A549 (cell line): Measurements from ENCODE around the gene CMKLR1.

ENCODE experiments used
- JUN ChIP-seq, 2 experiments: fragments of >200 bp; sonication (Bioruptor Twin); formaldehyde crosslinking; IDR thresholded peaks; 2 replicates in 1 of 2; 3 replicates in 1 of 2; pipeline ENCODE4 v1.6.1; 2016 to 2017
- JUNB ChIP-seq: fragments of >200 bp; sonication (Bioruptor Twin); formaldehyde crosslinking; IDR thresholded peaks from 2 replicates; pipeline ENCODE4 v1.6.1; 2016
- REST ChIP-seq: fragments of 200-600 bp; sonication (generic); IDR thresholded peaks from 2 replicates; pipeline ENCODE4 v1.6.1; 2016; ENCODE audit warnings: antibody characterized with exemption, mild to moderate bottlenecking, moderate library complexity
- TF ChIP-seq, protein P1 (sequence below): fragments of >200 bp; sonication (Bioruptor Twin); formaldehyde crosslinking; IDR thresholded peaks from 3 replicates; pipeline ENCODE4 v1.5.1; 2016

- TF ChIP-seq JUN (IDR thresholded peaks at IDR 0.05) (no peak), REST (no peak), JUNB (no peak)
- TF ChIP-seq, protein P1, sequence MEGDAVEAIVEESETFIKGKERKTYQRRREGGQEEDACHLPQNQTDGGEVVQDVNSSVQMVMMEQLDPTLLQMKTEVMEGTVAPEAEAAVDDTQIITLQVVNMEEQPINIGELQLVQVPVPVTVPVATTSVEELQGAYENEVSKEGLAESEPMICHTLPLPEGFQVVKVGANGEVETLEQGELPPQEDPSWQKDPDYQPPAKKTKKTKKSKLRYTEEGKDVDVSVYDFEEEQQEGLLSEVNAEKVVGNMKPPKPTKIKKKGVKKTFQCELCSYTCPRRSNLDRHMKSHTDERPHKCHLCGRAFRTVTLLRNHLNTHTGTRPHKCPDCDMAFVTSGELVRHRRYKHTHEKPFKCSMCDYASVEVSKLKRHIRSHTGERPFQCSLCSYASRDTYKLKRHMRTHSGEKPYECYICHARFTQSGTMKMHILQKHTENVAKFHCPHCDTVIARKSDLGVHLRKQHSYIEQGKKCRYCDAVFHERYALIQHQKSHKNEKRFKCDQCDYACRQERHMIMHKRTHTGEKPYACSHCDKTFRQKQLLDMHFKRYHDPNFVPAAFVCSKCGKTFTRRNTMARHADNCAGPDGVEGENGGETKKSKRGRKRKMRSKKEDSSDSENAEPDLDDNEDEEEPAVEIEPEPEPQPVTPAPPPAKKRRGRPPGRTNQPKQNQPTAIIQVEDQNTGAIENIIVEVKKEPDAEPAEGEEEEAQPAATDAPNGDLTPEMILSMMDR: no peak
Observed at GRCh38 chr12:108373111-108373510, 34.0 kb upstream of the CMKLR1 start.
